C4-2B (cell line): ENCODE measurements around the gene C16orf87.

Experiments used
- ZFX ChIP-seq: fragments of 450-650 bp; IDR thresholded peaks from 2 replicates; pipeline ENCODE4 v1.6.1; 2017
- TF ChIP-seq, protein P1 (sequence below): fragments of 450-650 bp; conservative IDR thresholded peaks from 2 replicates; pipeline ENCODE4 v1.5.1; 2017; ENCODE audit warnings: mild to moderate bottlenecking

DNA sequence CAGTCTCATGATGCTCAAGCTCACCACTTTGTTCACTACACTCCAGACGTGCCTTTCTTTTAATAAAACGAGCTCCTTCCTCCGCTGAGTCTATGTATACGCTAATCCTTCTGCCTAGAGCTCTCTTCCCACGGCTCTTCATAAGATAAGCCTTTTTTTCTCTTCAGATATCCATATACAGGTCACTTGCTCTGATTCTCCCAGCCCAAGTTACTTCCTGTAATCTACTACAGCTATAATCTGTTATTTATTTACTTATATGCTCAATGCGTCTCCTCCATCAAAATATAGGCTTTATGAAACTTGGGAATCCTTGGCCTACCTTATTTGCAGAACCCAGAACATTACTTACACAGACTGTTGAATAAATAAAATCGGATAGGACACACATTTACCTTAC is 17.4 kb downstream of the C16orf87 start:
- TF ChIP-seq, protein P1, sequence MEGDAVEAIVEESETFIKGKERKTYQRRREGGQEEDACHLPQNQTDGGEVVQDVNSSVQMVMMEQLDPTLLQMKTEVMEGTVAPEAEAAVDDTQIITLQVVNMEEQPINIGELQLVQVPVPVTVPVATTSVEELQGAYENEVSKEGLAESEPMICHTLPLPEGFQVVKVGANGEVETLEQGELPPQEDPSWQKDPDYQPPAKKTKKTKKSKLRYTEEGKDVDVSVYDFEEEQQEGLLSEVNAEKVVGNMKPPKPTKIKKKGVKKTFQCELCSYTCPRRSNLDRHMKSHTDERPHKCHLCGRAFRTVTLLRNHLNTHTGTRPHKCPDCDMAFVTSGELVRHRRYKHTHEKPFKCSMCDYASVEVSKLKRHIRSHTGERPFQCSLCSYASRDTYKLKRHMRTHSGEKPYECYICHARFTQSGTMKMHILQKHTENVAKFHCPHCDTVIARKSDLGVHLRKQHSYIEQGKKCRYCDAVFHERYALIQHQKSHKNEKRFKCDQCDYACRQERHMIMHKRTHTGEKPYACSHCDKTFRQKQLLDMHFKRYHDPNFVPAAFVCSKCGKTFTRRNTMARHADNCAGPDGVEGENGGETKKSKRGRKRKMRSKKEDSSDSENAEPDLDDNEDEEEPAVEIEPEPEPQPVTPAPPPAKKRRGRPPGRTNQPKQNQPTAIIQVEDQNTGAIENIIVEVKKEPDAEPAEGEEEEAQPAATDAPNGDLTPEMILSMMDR = no peak
- no peak for TF ChIP-seq ZFX
